Mucosa of descending colon (tissue), 3 donors: ENCODE results near the gene TRIO. TPM values are rescaled to one million over a fixed set of nuclear protein-coding genes. Genes with fewer than 3 reads are reported as not detected.
A peak's percentile ranks its signal among the peaks of the same experiment; 100 is the strongest.

Experiments
- ATAC-seq: fragments of 200-7000 bp; cut with Tn5 transposase; one replicate; pipeline ENCODE4 v1.9.1; 2020; ENCODE audit warnings: mild to moderate bottlenecking, moderate library complexity
- DNase-seq, 3 donors: peaks; one replicate each; pipeline ENCODE4 v3.0.0-alpha.2; 2020
- H3K36me3 ChIP-seq: fragments of 200-600 bp; one replicate; pipeline ENCODE4 v1.8.0; 2021; ENCODE audit warnings: low read depth, mild to moderate bottlenecking
- H3K4me1 ChIP-seq: fragments of 200-600 bp; one replicate; pipeline ENCODE4 v1.8.0; 2021; ENCODE audit warnings: low read depth, mild to moderate bottlenecking
- H3K4me3 ChIP-seq: fragments of 200-600 bp; one replicate; pipeline ENCODE4 v1.8.0; 2021; ENCODE audit warnings: mild to moderate bottlenecking
- H3K9me3 ChIP-seq: fragments of 200-600 bp; one replicate; pipeline ENCODE4 v1.8.0; 2021; ENCODE audit warnings: mild to moderate bottlenecking
- CTCF ChIP-seq: fragments of 200-600 bp; IDR thresholded peaks from one replicate; pipeline ENCODE4 v1.8.0; 2022; ENCODE audit warnings: antibody characterized with exemption, mild to moderate bottlenecking
- intact Hi-C, 2 donors: fragments of 100-400 bp; cut with DNase I in 1 of 2; cut with micrococcal nuclease in 1 of 2; formaldehyde crosslinking; loops; one replicate each; pipeline versions ENCODE4 v1.11.0 to v1.11.1; 2022; cut with DNase I, micrococcal nuclease
- total RNA-seq, 3 donors: library from RNA; stranded (reverse); fragmentation: NEBNext Ultra II Directional in 2 of 3; extraction: Animal tissue kit (Norgen Biotek cat#: 25700) in 2 of 3; gene quantifications; one replicate each; pipeline versions ENCODE4 v1.2.1 to v1.2.4, GENCODE V29; 2021 to 2023
- donor health status: DM: no; HTN: no; CAD: no; lungs with moderate emphysema.
- donor health status: DM: no; HTN: no; CAD: no.
- donor health status: DM: no; HTN: yes; CAD: no.

The TRIO gene
- total RNA-seq, 3 donors from 2014 or later: 164 to 231 (median 168) TPM

- intact Hi-C loops: no loop called here
- Histone ChIP-seq H3K36me3 (peaks cover 12% of the 10 kb centered on the region), H3K9me3 (no peaks in the 10 kb centered on the region), H3K4me3 (no peak overlapping the region), H3K4me1 (no peaks in the 10 kb centered on the region)
- DNase-seq: no peak
- no peak for ATAC-seq
- TF ChIP-seq CTCF: no peak
Observed at GRCh38 chr5:14359069-14360043, 216.2 kb downstream of the TRIO start.

GRCh38 chr5:14362491-14362890, 219.3 kb downstream of the TRIO start:
- intact Hi-C loops: no loop called here
- TF ChIP-seq CTCF: no peak
- H3K36me3 ChIP-seq: peaks cover 13% of the 10 kb centered on the region
- ATAC-seq (no peak), DNase-seq (no peak)
- H3K9me3 ChIP-seq: no peaks in the 10 kb centered on the region
- no peak overlapping the region for H3K4me3 ChIP-seq
- H3K4me1 ChIP-seq: no peaks in the 10 kb centered on the region

GRCh38 chr5:14364096-14364495, 221.0 kb downstream of the TRIO start:
- TF ChIP-seq CTCF: no peak
- no peaks in the 10 kb centered on the region for H3K9me3 ChIP-seq
- intact Hi-C loops: no loop called here
- H3K36me3 ChIP-seq: peaks cover 19% of the 10 kb centered on the region
- DNase-seq (no peak), ATAC-seq (no peak)
- no peaks in the 10 kb centered on the region for H3K4me1 ChIP-seq
- H3K4me3 ChIP-seq: no peak overlapping the region

- ATAC-seq (peak; percentile 49), DNase-seq (peak in 2 of 3 donors; percentile 47 to 55)
- Histone ChIP-seq H3K4me3 (no peak overlapping the region), H3K4me1 (no peaks in the 10 kb centered on the region), H3K36me3 (peaks cover 26% of the 10 kb centered on the region), H3K9me3 (no peaks in the 10 kb centered on the region)
- no peak for TF ChIP-seq CTCF
- intact Hi-C loops: no loop called here
Observed at GRCh38 chr5:14364576-14365472, 221.7 kb downstream of the TRIO start.

GRCh38 chr5:14365831-14366430, 222.8 kb downstream of the TRIO start:
- no peaks in the 10 kb centered on the region for H3K9me3 ChIP-seq
- peak; percentile 48 for ATAC-seq
- H3K36me3 ChIP-seq: peaks cover 23% of the 10 kb centered on the region
- H3K4me3 ChIP-seq: no peak overlapping the region
- DNase-seq: no peak
- no peak for TF ChIP-seq CTCF
- intact Hi-C loops: no loop called here
- H3K4me1 ChIP-seq: no peaks in the 10 kb centered on the region
